Parathyroid adenoma (tissue), 2 donors: ENCODE results near the gene LYL1.

Experiments used
- H2AFZ ChIP-seq: fragments of 300-600 bp; sonication (generic); one replicate; pipeline ENCODE4 v1.7.0; 2017; ENCODE audit warnings: antibody characterized with exemption, mild to moderate bottlenecking
- H3K27ac ChIP-seq: fragments of 300-600 bp; sonication (generic); one replicate; pipeline ENCODE4 v1.7.0; 2017
- H3K27me3 ChIP-seq: fragments of 300-600 bp; sonication (generic); one replicate; pipeline ENCODE4 v1.7.0; 2017; ENCODE audit warnings: low read length; ENCODE audit not compliant: control insufficient read depth, insufficient read depth
- H3K36me3 ChIP-seq: fragments of 300-600 bp; sonication (generic); one replicate; pipeline ENCODE4 v1.7.0; 2017; ENCODE audit warnings: low read length; ENCODE audit not compliant: control insufficient read depth, insufficient read depth
- H3K4me1 ChIP-seq: fragments of 300-600 bp; sonication (generic); one replicate; pipeline ENCODE4 v1.7.0; 2017; ENCODE audit warnings: control low read depth
- H3K4me2 ChIP-seq: fragments of 300-600 bp; sonication (generic); one replicate; pipeline ENCODE4 v1.7.0; 2017; ENCODE audit warnings: low read length
- H3K4me3 ChIP-seq: fragments of 300-600 bp; sonication (generic); one replicate; pipeline ENCODE4 v1.7.0; 2017; ENCODE audit warnings: low read depth, low read length
- H3K79me2 ChIP-seq: fragments of 300-600 bp; sonication (generic); one replicate; pipeline ENCODE4 v1.7.0; 2017; ENCODE audit warnings: control low read depth
- H3K9ac ChIP-seq: fragments of 300-600 bp; sonication (generic); one replicate; pipeline ENCODE4 v1.7.0; 2017; ENCODE audit warnings: mild to moderate bottlenecking
- H3K9me3 ChIP-seq: fragments of 300-600 bp; sonication (generic); one replicate; pipeline ENCODE4 v1.7.0; 2017; ENCODE audit warnings: low read length; ENCODE audit not compliant: control insufficient read depth
- TF ChIP-seq, protein P1 (sequence below): fragments of 300-600 bp; sonication (generic); IDR thresholded peaks from one replicate; pipeline ENCODE4 v1.7.0; 2017; ENCODE audit warnings: antibody characterized with exemption, mild to moderate bottlenecking
- donor health status: primary hyperparathyroidism.

Gene LYL1

DNA sequence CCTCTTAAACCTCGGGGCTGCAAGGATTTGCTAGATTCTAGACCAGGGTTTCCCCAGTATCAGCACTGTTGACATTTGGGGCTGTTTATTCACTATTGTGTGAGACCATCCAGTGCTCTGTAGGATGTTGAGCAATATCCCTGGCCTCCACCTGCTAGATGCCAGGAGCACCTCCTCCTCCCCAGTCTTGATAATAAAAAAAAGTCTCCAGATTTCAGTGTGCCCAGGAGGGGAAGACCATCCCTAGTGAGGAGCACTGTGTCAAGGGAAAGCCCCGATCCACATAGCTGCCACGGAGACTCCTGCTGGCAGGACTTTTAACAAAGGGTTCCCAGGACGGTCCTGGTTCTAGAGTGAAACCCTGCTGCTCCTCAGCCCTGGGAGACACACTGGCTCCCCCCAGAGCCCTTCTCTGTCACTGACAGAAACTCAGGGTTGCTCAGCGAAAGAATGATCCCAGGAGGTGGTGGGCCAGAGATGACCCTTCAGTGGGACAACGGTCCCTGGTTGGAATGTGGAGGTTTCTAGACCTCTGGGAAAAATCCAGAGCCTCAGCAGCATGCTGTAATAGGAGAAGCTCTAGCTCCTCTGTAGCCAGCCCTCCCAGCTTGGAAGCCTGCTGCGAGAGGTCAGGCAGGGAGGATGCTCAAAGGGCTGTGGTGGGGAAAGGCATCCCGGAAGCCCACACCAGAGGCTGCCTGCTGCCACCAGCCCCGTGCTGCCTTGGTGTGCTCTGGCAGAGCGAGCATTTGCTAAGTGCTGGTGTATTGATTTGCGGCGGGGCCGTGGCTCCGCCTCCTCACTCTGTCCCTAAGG, 20.3 kb downstream of the LYL1 start:
- Histone ChIP-seq H3K4me3 (no peak overlapping the region), H3K4me2 (no peak overlapping the region), H3K9me3 (no peaks in the 10 kb centered on the region), H3K36me3 (no peaks in the 10 kb centered on the region), H3K79me2 (no peaks in the 10 kb centered on the region), H2AFZ (no peak overlapping the region), H3K27ac (no peak overlapping the region), H3K4me1 (no peaks in the 10 kb centered on the region), H3K27me3 (no peaks in the 10 kb centered on the region), H3K9ac (no peak overlapping the region)
- TF ChIP-seq, protein P1, sequence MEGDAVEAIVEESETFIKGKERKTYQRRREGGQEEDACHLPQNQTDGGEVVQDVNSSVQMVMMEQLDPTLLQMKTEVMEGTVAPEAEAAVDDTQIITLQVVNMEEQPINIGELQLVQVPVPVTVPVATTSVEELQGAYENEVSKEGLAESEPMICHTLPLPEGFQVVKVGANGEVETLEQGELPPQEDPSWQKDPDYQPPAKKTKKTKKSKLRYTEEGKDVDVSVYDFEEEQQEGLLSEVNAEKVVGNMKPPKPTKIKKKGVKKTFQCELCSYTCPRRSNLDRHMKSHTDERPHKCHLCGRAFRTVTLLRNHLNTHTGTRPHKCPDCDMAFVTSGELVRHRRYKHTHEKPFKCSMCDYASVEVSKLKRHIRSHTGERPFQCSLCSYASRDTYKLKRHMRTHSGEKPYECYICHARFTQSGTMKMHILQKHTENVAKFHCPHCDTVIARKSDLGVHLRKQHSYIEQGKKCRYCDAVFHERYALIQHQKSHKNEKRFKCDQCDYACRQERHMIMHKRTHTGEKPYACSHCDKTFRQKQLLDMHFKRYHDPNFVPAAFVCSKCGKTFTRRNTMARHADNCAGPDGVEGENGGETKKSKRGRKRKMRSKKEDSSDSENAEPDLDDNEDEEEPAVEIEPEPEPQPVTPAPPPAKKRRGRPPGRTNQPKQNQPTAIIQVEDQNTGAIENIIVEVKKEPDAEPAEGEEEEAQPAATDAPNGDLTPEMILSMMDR, result no peak

GRCh38 chr19:13079542-13079986, 23.1 kb downstream of the LYL1 start:
- Histone ChIP-seq H3K4me3 (no peak overlapping the region), H3K4me1 (no peaks in the 10 kb centered on the region), H3K27me3 (no peaks in the 10 kb centered on the region), H3K9ac (no peak overlapping the region), H3K4me2 (no peak overlapping the region), H3K9me3 (no peaks in the 10 kb centered on the region), H3K36me3 (no peaks in the 10 kb centered on the region), H2AFZ (no peak overlapping the region), H3K27ac (no peak overlapping the region), H3K79me2 (no peaks in the 10 kb centered on the region)
- TF ChIP-seq, protein P1, result no peak

DNA sequence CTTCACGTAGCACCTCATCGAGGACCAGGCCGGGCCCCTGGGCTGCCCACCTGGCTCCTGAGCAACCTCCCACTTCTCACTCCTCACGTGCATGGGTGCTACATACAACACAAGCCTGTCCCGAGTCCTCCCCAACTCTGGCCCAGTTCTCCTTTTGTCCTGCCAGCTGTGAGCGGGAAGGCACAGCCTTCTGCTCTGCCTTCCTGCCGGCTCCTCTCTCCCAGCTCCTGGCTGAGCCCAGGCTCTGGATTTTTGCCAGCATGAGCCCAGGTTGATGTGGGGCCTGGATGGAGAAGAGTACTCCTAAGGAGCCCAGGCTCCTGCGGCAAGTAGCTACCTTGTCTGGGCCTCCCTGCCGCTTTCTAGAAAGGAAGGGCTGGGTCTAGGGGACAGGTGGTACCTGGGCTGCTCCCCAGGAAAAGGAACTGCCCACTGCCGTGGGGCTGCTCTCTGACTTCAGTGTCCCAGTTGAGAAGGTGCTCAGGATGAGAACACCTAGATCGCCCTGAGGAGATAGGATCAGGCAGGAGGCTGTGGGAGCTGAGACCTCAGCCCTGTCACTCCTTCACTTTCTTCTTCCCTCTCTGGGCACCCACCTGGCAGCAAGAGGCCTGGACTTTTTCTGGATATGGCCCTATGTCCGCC, 23.6 kb downstream of the LYL1 start:
- Histone ChIP-seq H3K9ac (no peak overlapping the region), H3K79me2 (no peaks in the 10 kb centered on the region), H3K4me2 (no peak overlapping the region), H3K27me3 (no peaks in the 10 kb centered on the region), H3K4me3 (no peak overlapping the region), H3K27ac (no peak overlapping the region), H3K36me3 (no peaks in the 10 kb centered on the region), H3K9me3 (no peaks in the 10 kb centered on the region), H3K4me1 (no peaks in the 10 kb centered on the region), H2AFZ (no peak overlapping the region)
- TF ChIP-seq, protein P1, result no peak

DNA sequence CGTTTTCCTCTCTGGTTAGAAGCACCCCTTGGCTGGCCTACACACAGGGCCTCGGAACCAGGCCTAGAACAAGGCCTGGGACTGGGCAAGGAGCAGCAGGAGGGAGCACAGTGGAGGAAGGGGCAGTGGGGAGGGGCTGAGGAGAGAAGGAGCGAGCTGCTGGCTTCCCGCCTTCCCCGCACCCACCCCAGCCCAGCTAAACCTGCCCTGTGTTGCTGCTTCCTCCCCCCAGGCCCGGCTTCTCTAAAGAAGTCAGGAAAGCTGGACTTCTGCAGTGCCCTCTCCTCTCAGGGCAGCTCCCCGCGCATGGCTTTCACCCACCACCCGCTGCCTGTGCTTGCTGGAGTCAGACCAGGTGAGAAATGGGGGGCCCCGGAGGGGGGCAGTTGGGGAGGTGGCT, 24.3 kb downstream of the LYL1 start:
- no peaks in the 10 kb centered on the region for H3K4me1 ChIP-seq
- no peak overlapping the region for H3K27ac ChIP-seq
- H3K9ac ChIP-seq, result no peak overlapping the region
- H3K4me3 ChIP-seq, result no peak overlapping the region
- no peaks in the 10 kb centered on the region for H3K9me3 ChIP-seq
- no peaks in the 10 kb centered on the region for H3K36me3 ChIP-seq
- TF ChIP-seq, protein P1, result no peak
- no peak overlapping the region for H2AFZ ChIP-seq
- no peak overlapping the region for H3K4me2 ChIP-seq
- H3K79me2 ChIP-seq, result no peaks in the 10 kb centered on the region
- H3K27me3 ChIP-seq, result no peaks in the 10 kb centered on the region
